ENCODE results near the gene TSHR.

The TSHR gene

GRCh38 chr14:80959496-80959895 is 4.1 kb downstream of the TSHR start:
- H3K27ac ChIP-seq: no peak overlapping the region

DNA sequence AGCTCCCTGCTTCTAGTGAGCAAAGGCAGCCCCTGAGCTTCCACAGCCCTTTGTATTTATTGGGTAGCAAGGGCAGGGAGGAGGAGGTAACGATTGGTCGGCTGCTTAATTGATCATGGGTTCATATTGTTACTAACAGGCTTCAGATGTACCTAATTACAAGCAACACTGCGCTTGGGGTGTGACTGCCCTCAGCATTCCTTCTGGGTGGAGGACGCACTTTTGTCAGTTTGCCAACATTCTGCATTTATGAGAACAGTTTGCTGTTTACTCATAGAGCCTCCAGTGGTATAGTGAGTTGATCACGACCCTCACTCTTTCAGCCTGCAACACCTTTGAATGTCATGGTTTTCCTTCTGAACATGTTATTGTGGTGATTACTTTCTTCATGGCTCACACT is 9.6 kb downstream of the TSHR start:
- TF ChIP-seq ZFX (IDR thresholded peaks at IDR 0.05; ENCODE audit: borderline replicate concordance) (no peak), CTCF (IDR thresholded peaks at IDR 0.05) (no peak)
- H3K27ac ChIP-seq: no peak overlapping the region

More at GRCh38 chr14:80959496-80959895, 4.1 kb downstream of the TSHR start:
- no peak for TF ChIP-seq CTCF (IDR thresholded peaks at IDR 0.05)
- no peak for TF ChIP-seq ZFX (IDR thresholded peaks at IDR 0.05; ENCODE audit: borderline replicate concordance)

GRCh38 chr14:80973931-80974641 is 18.7 kb downstream of the TSHR start:
- TF ChIP-seq CTCF (IDR thresholded peaks at IDR 0.05) (no peak), ZFX (IDR thresholded peaks at IDR 0.05; ENCODE audit: borderline replicate concordance) (no peak)
- H3K27ac ChIP-seq: no peak overlapping the region

DNA sequence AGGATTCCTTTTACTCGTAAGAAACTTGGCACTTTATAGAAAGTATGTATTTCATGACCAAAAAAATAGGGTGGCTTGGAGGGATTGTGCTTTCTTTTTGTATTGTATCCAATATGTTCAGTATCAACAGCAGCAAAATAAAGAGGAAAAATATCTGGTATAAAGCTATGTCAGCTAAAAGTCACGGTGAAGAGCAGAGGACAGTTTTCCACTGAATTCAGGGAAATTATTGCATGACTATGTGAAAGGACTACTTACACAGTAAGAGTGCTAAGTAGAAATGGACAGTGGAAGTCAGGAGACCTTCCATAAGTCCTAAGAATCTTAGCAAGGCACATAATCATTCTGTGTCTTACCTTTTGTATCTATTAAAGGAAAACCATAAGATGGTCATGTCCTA is 19.3 kb downstream of the TSHR start:
- no peak for TF ChIP-seq CTCF (IDR thresholded peaks at IDR 0.05)
- no peak for TF ChIP-seq ZFX (IDR thresholded peaks at IDR 0.05; ENCODE audit: borderline replicate concordance)
- no peak overlapping the region for H3K27ac ChIP-seq

- H3K27ac ChIP-seq: no peak overlapping the region
- no peak for TF ChIP-seq CTCF (IDR thresholded peaks at IDR 0.05)
- no peak for TF ChIP-seq ZFX (IDR thresholded peaks at IDR 0.05; ENCODE audit: borderline replicate concordance)
These were observed 21.8 kb downstream of the TSHR start for GRCh38 chr14:80977221-80977620.

- TF ChIP-seq CTCF (IDR thresholded peaks at IDR 0.05): no peak
- no peak for TF ChIP-seq ZFX (IDR thresholded peaks at IDR 0.05; ENCODE audit: borderline replicate concordance)
- H3K27ac ChIP-seq: no peak overlapping the region
These were observed 23.0 kb downstream of the TSHR start for GRCh38 chr14:80978403-80978802.

- TF ChIP-seq ZFX (IDR thresholded peaks at IDR 0.05; ENCODE audit: borderline replicate concordance): no peak
- TF ChIP-seq CTCF (IDR thresholded peaks at IDR 0.05): no peak
- no peak overlapping the region for H3K27ac ChIP-seq
These were observed 24.5 kb downstream of the TSHR start for GRCh38 chr14:80979951-80980350.
